Measurements from ENCODE around the gene CDKL1.
"Not testable (repeated sequence)": the region's sequence is repeated elsewhere in the genome, so short reads cannot be mapped to it uniquely, and the experiment has no call there.

CDKL1 gene

GRCh38 chr14:50383618-50384225 lies 13.0 kb downstream of the CDKL1 start:
- peaks cover 6% of the 10 kb centered on the region; the same call in 1 of the 2 replicates for H3K4me1 ChIP-seq (ENCODE audit: insufficient read depth, low read length)
- no peaks in the 10 kb centered on the region for H3K27me3 ChIP-seq (ENCODE audit: insufficient read depth, low read length)
- no peak overlapping the region for H3K9ac ChIP-seq (ENCODE audit: low read depth, low read length)
- H3K36me3 ChIP-seq (ENCODE audit: insufficient read depth, low read depth, low read length) = no peaks in the 10 kb centered on the region
- no peak overlapping the region for H3K27ac ChIP-seq (ENCODE audit: low read length)
- no peak overlapping the region for H3K4me3 ChIP-seq (ENCODE audit: low read length)
- H3K9me3 ChIP-seq (ENCODE audit: insufficient read depth, low read depth, low read length) = no peaks in the 10 kb centered on the region

GRCh38 chr14:50381823-50382287 lies 14.8 kb downstream of the CDKL1 start:
- no peak overlapping the region for H3K27ac ChIP-seq (ENCODE audit: low read length)
- H3K36me3 ChIP-seq (ENCODE audit: insufficient read depth, low read depth, low read length) = no peaks in the 10 kb centered on the region
- no peak overlapping the region for H3K4me3 ChIP-seq (ENCODE audit: low read length)
- H3K9ac ChIP-seq (ENCODE audit: low read depth, low read length) = no peak overlapping the region
- H3K9me3 ChIP-seq (ENCODE audit: insufficient read depth, low read depth, low read length) = no peaks in the 10 kb centered on the region
- H3K4me1 ChIP-seq (ENCODE audit: insufficient read depth, low read length) = no peaks in the 10 kb centered on the region
- no peaks in the 10 kb centered on the region for H3K27me3 ChIP-seq (ENCODE audit: insufficient read depth, low read length)

- H3K27me3 ChIP-seq (ENCODE audit: insufficient read depth, low read length) = no peaks in the 10 kb centered on the region
- H3K27ac ChIP-seq (ENCODE audit: low read length) = no peak overlapping the region
- no peaks in the 10 kb centered on the region for H3K36me3 ChIP-seq (ENCODE audit: insufficient read depth, low read depth, low read length)
- H3K9me3 ChIP-seq (ENCODE audit: insufficient read depth, low read depth, low read length) = no peaks in the 10 kb centered on the region
- no peak overlapping the region for H3K9ac ChIP-seq (ENCODE audit: low read depth, low read length)
- H3K4me3 ChIP-seq (ENCODE audit: low read length) = no peak overlapping the region
- H3K4me1 ChIP-seq (ENCODE audit: insufficient read depth, low read length) = no peaks in the 10 kb centered on the region
Observed at GRCh38 chr14:50381008-50381407, 15.7 kb downstream of the CDKL1 start.

GRCh38 chr14:50380455-50380854 lies 16.2 kb downstream of the CDKL1 start:
- H3K27me3 ChIP-seq (ENCODE audit: insufficient read depth, low read length) = no peaks in the 10 kb centered on the region
- H3K4me1 ChIP-seq (ENCODE audit: insufficient read depth, low read length) = no peaks in the 10 kb centered on the region
- no peaks in the 10 kb centered on the region for H3K36me3 ChIP-seq (ENCODE audit: insufficient read depth, low read depth, low read length)
- no peak overlapping the region for H3K9ac ChIP-seq (ENCODE audit: low read depth, low read length)
- no peaks in the 10 kb centered on the region for H3K9me3 ChIP-seq (ENCODE audit: insufficient read depth, low read depth, low read length)
- H3K4me3 ChIP-seq (ENCODE audit: low read length) = no peak overlapping the region
- H3K27ac ChIP-seq (ENCODE audit: low read length) = no peak overlapping the region

GRCh38 chr14:50379563-50379962 lies 17.1 kb downstream of the CDKL1 start:
- Histone ChIP-seq H3K27me3 (ENCODE audit: insufficient read depth, low read length) (no peaks in the 10 kb centered on the region), H3K9me3 (ENCODE audit: insufficient read depth, low read depth, low read length) (no peaks in the 10 kb centered on the region), H3K9ac (ENCODE audit: low read depth, low read length) (no peak overlapping the region), H3K4me3 (ENCODE audit: low read length) (no peak overlapping the region), H3K27ac (ENCODE audit: low read length) (no peak overlapping the region), H3K36me3 (ENCODE audit: insufficient read depth, low read depth, low read length) (no peaks in the 10 kb centered on the region), H3K4me1 (ENCODE audit: insufficient read depth, low read length) (no peaks in the 10 kb centered on the region)

- Histone ChIP-seq H3K9ac (ENCODE audit: low read depth, low read length) (no peak overlapping the region), H3K27me3 (ENCODE audit: insufficient read depth, low read length) (no peaks in the 10 kb centered on the region), H3K4me1 (ENCODE audit: insufficient read depth, low read length) (no peaks in the 10 kb centered on the region), H3K4me3 (ENCODE audit: low read length) (no peak overlapping the region), H3K27ac (ENCODE audit: low read length) (no peak overlapping the region), H3K36me3 (ENCODE audit: insufficient read depth, low read depth, low read length) (no peaks in the 10 kb centered on the region), H3K9me3 (ENCODE audit: insufficient read depth, low read depth, low read length) (no peaks in the 10 kb centered on the region)
Observed at GRCh38 chr14:50377550-50378085, 19.1 kb downstream of the CDKL1 start.

- H3K4me3 ChIP-seq (ENCODE audit: low read length) = no peak overlapping the region
- no peaks in the 10 kb centered on the region for H3K9me3 ChIP-seq (ENCODE audit: insufficient read depth, low read depth, low read length)
- no peaks in the 10 kb centered on the region for H3K36me3 ChIP-seq (ENCODE audit: insufficient read depth, low read depth, low read length)
- H3K27ac ChIP-seq (ENCODE audit: low read length) = no peak overlapping the region
- H3K9ac ChIP-seq (ENCODE audit: low read depth, low read length) = no peak overlapping the region
- no peaks in the 10 kb centered on the region for H3K27me3 ChIP-seq (ENCODE audit: insufficient read depth, low read length)
- no peaks in the 10 kb centered on the region for H3K4me1 ChIP-seq (ENCODE audit: insufficient read depth, low read length)
Observed at GRCh38 chr14:50375760-50376159, 20.9 kb downstream of the CDKL1 start.

DNA sequence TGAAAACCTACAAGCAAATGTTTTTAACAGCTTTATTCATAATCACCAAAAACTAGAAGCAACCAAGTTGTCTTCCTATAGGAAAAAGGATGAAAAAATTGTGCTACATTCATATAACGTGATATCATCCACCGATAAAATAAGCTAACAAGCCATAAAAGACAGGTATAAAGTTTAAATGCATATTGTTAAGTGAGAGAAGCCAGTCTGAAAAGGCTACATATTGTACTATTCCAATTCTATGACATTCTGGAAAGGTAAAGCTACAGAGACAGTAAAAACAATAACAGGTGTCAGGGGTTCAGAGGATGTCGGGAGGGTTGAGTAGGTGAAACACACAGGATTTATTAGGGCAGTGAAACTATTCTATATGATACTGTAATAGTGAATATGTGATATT lies 22.7 kb downstream of the CDKL1 start:
- H3K27me3 ChIP-seq (ENCODE audit: insufficient read depth, low read length) = no peaks in the 10 kb centered on the region
- no peaks in the 10 kb centered on the region for H3K4me1 ChIP-seq (ENCODE audit: insufficient read depth, low read length)
- H3K36me3 ChIP-seq (ENCODE audit: insufficient read depth, low read depth, low read length) = no peaks in the 10 kb centered on the region
- H3K9me3 ChIP-seq (ENCODE audit: insufficient read depth, low read depth, low read length) = no peaks in the 10 kb centered on the region
- H3K4me3 ChIP-seq (ENCODE audit: low read length) = no peak overlapping the region
- H3K9ac ChIP-seq (ENCODE audit: low read depth, low read length) = no peak overlapping the region
- H3K27ac ChIP-seq (ENCODE audit: low read length) = no peak overlapping the region

DNA sequence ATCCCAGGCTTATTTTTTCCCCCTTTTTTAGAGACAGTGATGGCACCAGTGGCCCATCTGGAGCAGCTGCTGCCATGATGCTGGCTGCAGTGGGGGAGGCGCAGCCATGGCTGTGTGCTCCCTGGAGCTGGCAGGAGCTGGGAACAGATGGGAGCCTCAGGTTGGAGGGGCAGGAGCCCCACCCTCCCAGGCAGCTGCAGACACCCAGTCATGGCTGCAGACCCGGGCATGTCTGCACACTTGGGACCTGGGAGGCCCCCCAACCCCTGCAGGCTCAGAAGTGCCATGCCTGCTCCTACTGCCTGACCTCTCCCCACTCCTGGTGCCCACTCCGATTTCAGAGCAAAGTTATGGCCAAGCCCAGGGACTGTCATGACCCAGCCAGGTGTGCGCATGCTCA lies 25.1 kb downstream of the CDKL1 start:
- no peak overlapping the region for H3K4me3 ChIP-seq (ENCODE audit: low read length)
- no peak overlapping the region for H3K27ac ChIP-seq (ENCODE audit: low read length)
- H3K9ac ChIP-seq (ENCODE audit: low read depth, low read length) = no peak overlapping the region
- H3K9me3 ChIP-seq (ENCODE audit: insufficient read depth, low read depth, low read length) = no peaks in the 10 kb centered on the region
- no peaks in the 10 kb centered on the region for H3K36me3 ChIP-seq (ENCODE audit: insufficient read depth, low read depth, low read length)
- no peaks in the 10 kb centered on the region for H3K27me3 ChIP-seq (ENCODE audit: insufficient read depth, low read length)
- no peaks in the 10 kb centered on the region for H3K4me1 ChIP-seq (ENCODE audit: insufficient read depth, low read length)

DNA sequence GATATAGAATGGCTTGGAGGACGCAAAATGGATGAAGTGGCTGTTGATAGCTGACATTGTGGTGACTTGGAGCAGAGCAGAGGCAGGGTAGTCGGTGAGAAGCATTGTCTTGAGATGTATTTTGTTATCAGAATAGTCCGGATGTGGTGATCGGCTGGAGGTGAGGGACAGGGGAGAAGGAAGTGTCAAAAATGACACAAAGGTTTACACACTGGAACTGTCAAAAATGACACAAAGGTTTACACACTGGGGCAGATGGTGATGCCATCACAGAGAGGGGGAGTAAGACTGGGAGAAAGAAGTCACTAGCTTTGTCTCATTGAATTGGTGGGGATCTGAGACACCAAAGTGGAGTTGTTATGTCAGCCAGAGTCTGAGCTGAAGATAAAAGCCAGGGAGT lies 30.1 kb downstream of the CDKL1 start:
- Histone ChIP-seq H3K4me1 (ENCODE audit: insufficient read depth, low read length) (no peaks in the 10 kb centered on the region), H3K9ac (ENCODE audit: low read depth, low read length) (no peak overlapping the region), H3K9me3 (ENCODE audit: insufficient read depth, low read depth, low read length) (no peaks in the 10 kb centered on the region), H3K4me3 (ENCODE audit: low read length) (no peak overlapping the region), H3K36me3 (ENCODE audit: insufficient read depth, low read depth, low read length) (no peaks in the 10 kb centered on the region), H3K27ac (ENCODE audit: low read length) (no peak overlapping the region), H3K27me3 (ENCODE audit: insufficient read depth, low read length) (no peaks in the 10 kb centered on the region)

GRCh38 chr14:50366115-50366514 lies 30.6 kb downstream of the CDKL1 start:
- Histone ChIP-seq H3K27me3 (ENCODE audit: insufficient read depth, low read length) (no peaks in the 10 kb centered on the region), H3K9me3 (ENCODE audit: insufficient read depth, low read depth, low read length) (no peaks in the 10 kb centered on the region), H3K4me3 (ENCODE audit: low read length) (no peak overlapping the region), H3K4me1 (ENCODE audit: insufficient read depth, low read length) (no peaks in the 10 kb centered on the region), H3K9ac (ENCODE audit: low read depth, low read length) (no peak overlapping the region), H3K27ac (ENCODE audit: low read length) (no peak overlapping the region), H3K36me3 (ENCODE audit: insufficient read depth, low read depth, low read length) (no peaks in the 10 kb centered on the region)

- not testable (repeated sequence) for H3K4me1 ChIP-seq (ENCODE audit: insufficient read depth, low read length); H3K27me3 ChIP-seq (ENCODE audit: insufficient read depth, low read length); H3K9me3 ChIP-seq (ENCODE audit: insufficient read depth, low read depth, low read length); H3K4me3 ChIP-seq (ENCODE audit: low read length); H3K36me3 ChIP-seq (ENCODE audit: insufficient read depth, low read depth, low read length); H3K9ac ChIP-seq (ENCODE audit: low read depth, low read length); H3K27ac ChIP-seq (ENCODE audit: low read length)
Observed at GRCh38 chr14:50365572-50365971, 31.1 kb downstream of the CDKL1 start.

Measured in iPS-20b (cell line).